Vagina (tissue), 2 donors: ENCODE measurements around the gene TTC7B.

Experiments used
- POLR2A ChIP-seq, 2 donors: fragments of 450-650 bp; IDR thresholded peaks; one replicate each; pipeline ENCODE4 v1.6.1; 2017; ENCODE audit warnings: antibody characterized with exemption in 2 of 2, mild to moderate bottlenecking in 2 of 2, moderate library complexity in 2 of 2
- TF ChIP-seq, protein P1 (sequence below), 3 experiments: fragments of 450-650 bp in 2 of 3; fragments of 200-600 bp in 1 of 3; sonication (generic) in 1 of 3; IDR thresholded peaks; one replicate each; pipeline ENCODE4 v1.5.1; 2017 to 2019; ENCODE audit warnings: antibody characterized with exemption in 3 of 3, mild to moderate bottlenecking in 2 of 3, moderate library complexity in 2 of 3

DNA sequence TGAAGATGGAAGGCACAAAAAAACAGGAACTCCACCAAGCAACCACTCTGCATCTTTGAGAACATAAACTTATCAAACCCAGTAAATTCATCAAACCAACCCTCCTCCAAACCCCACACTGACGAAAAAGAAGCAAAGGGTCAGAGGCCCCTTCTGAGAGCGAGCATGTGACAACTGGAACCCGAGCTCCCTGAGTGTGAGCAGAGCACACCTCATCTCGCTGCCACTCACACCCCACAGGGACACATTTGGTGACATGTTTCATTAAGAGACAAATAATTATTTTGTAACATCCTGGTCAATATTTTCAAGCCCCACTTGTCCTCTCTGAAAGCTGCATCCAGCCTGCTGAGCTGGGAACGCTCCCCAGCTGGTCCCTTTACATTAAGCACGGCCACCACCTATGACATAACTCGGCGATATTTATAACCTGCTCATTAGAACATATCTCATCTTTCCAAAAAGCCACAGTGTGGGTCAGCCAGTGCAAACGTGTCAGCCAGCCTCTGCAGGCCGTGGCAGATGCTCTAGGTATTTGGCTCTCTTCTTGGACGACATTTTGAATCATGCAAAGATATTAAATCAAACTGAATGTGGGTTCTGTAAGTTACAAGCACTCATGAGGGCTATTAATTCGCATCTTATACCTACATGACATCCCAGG, 120.1 kb downstream of the TTC7B start:
- TF ChIP-seq, protein P1, sequence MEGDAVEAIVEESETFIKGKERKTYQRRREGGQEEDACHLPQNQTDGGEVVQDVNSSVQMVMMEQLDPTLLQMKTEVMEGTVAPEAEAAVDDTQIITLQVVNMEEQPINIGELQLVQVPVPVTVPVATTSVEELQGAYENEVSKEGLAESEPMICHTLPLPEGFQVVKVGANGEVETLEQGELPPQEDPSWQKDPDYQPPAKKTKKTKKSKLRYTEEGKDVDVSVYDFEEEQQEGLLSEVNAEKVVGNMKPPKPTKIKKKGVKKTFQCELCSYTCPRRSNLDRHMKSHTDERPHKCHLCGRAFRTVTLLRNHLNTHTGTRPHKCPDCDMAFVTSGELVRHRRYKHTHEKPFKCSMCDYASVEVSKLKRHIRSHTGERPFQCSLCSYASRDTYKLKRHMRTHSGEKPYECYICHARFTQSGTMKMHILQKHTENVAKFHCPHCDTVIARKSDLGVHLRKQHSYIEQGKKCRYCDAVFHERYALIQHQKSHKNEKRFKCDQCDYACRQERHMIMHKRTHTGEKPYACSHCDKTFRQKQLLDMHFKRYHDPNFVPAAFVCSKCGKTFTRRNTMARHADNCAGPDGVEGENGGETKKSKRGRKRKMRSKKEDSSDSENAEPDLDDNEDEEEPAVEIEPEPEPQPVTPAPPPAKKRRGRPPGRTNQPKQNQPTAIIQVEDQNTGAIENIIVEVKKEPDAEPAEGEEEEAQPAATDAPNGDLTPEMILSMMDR (IDR thresholded peaks at IDR 0.05) = no peak
- no peak for TF ChIP-seq POLR2A (IDR thresholded peaks at IDR 0.05)
